Effector memory CD8-positive, alpha-beta T cell (primary cell): ENCODE data around the gene SLC19A1.

Experiments
- ATAC-seq: fragments of 150-1000 bp; cut with Tn5 transposase; replicated peaks from 2 replicates; pipeline ENCODE4 v1.10.0; 2021; ENCODE audit warnings: mild to moderate bottlenecking, moderate library complexity
- DNase-seq, 3 experiments: peaks; one replicate each; pipeline ENCODE4 v3.0.0; 2021
- H3K27ac Mint-ChIP-seq, 2 donors: one replicate each; pipeline ENCODE4 v1.8.0; 2022; ENCODE audit warnings: mild to moderate bottlenecking in 2 of 2, mixed read lengths in 2 of 2, moderate library complexity in 2 of 2
- H3K27me3 Mint-ChIP-seq, 2 donors: one replicate each; pipeline ENCODE4 v1.8.0; 2022; ENCODE audit warnings: mixed read lengths in 2 of 2
- H3K36me3 Mint-ChIP-seq: one replicate; pipeline ENCODE4 v1.8.0; 2022; ENCODE audit warnings: mild to moderate bottlenecking, moderate library complexity, mixed read lengths; ENCODE audit not compliant: insufficient read depth
- H3K4me1 Mint-ChIP-seq, 2 donors: one replicate each; pipeline ENCODE4 v1.8.0; 2022; ENCODE audit warnings: low read depth in 2 of 2, mixed read lengths in 2 of 2
- H3K4me3 Mint-ChIP-seq, 2 donors: one replicate each; pipeline ENCODE4 v1.8.0; 2022; ENCODE audit warnings: mild to moderate bottlenecking in 2 of 2, mixed read lengths in 2 of 2, moderate library complexity in 2 of 2
- H3K9me3 Mint-ChIP-seq, 2 donors: one replicate each; pipeline ENCODE4 v1.8.0; 2022; ENCODE audit warnings: mixed read lengths in 2 of 2

The SLC19A1 gene

DNA sequence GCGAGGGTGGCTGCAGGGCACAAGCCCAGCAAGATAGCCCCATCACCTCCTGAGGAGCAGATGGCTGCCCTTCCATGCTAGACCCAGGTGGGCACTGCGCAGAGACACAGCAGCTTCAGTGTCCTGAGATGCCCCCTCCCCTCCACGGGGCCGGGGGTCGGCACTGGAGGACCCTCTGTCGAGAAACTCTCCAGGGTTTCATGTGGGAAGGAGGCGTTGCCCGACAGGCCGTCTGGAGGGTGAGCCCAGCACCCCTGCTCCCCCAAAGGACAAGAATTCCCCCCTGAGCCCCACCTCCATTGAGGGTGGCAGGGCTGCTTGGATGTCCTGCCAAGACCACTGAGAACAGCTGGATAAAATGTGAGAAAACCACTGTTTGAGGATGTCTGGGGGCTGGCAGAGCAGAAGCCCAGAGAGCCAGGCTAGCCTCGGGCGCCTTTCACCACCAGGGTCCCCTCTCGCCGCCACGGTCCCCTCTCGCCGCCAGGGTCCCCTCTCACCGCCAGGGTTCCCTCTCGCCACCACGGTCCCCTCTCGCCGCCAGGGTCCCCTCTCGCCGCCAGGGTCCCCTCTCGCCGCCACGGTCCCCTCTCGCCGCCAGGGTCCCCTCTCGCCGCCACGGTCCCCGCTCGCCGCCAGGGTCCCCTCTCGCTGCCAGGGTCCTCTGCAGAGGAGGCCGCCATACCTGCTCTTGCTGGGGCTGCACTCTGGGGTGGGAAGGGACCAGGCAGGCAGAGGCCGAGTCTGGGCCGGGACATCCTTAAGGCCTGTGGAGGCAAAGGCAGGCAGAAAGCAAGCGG is 44.2 kb downstream of the SLC19A1 start:
- no peak overlapping the region for H3K27ac Mint-ChIP-seq
- H3K4me1 Mint-ChIP-seq: peaks cover 1 to 4% of the 10 kb centered on the region in 2 donors
- no peaks in the 10 kb centered on the region for H3K27me3 Mint-ChIP-seq
- H3K36me3 Mint-ChIP-seq: peaks cover 3% of the 10 kb centered on the region
- no peak for ATAC-seq
- H3K4me3 Mint-ChIP-seq: no peak overlapping the region
- no peak for DNase-seq
- H3K9me3 Mint-ChIP-seq: no peaks in the 10 kb centered on the region

DNA sequence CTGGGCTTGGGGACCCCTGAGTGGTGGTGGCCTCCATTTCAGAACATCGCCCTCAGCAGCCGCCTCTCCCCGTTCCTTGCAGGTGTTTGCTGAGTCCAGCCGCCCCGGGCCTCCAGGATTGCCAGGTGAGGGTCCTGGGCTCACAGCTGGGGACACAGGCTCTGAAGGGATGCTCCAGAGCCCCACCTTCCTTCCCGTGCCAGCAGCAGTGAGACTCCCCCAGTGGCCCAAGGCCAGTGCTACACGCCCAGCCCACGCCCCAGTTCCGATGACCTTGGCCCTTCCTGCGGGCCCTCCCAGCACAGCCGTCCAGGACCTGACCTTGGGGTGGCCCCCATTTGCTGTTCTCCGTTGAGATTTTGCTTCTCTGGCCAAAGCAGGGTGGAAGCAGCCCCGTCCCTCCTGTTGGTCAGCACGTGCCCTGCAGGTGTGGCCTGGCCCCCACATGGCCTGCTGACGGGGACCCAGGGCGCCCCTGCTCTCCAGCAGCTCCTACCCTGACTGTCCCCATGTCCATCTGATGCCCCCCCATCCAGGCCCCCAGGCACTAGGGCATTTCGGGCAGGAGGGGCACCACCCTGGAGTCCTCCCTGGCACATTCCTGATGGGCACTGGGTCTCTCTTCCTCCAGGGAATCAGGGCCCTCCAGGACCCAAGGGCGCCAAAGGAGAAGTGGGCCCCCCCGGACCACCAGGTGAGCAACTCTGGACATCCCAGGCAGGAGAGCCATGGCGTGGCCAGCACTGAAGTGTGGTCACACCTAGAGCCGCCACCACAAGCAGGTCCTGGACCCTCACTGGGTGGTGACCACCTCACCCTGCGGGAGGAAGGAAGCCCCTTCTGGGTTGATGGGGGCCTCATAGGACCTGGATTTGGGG is 45.0 kb downstream of the SLC19A1 start:
- Mint-ChIP-seq H3K4me3 (no peak overlapping the region), H3K27ac (no peak overlapping the region), H3K4me1 (peaks cover 1 to 4% of the 10 kb centered on the region in 2 donors), H3K36me3 (peaks cover 3% of the 10 kb centered on the region), H3K9me3 (no peaks in the 10 kb centered on the region), H3K27me3 (peaks cover 0 to 3% of the 10 kb centered on the region in 2 donors)
- DNase-seq: no peak
- ATAC-seq: no peak

DNA sequence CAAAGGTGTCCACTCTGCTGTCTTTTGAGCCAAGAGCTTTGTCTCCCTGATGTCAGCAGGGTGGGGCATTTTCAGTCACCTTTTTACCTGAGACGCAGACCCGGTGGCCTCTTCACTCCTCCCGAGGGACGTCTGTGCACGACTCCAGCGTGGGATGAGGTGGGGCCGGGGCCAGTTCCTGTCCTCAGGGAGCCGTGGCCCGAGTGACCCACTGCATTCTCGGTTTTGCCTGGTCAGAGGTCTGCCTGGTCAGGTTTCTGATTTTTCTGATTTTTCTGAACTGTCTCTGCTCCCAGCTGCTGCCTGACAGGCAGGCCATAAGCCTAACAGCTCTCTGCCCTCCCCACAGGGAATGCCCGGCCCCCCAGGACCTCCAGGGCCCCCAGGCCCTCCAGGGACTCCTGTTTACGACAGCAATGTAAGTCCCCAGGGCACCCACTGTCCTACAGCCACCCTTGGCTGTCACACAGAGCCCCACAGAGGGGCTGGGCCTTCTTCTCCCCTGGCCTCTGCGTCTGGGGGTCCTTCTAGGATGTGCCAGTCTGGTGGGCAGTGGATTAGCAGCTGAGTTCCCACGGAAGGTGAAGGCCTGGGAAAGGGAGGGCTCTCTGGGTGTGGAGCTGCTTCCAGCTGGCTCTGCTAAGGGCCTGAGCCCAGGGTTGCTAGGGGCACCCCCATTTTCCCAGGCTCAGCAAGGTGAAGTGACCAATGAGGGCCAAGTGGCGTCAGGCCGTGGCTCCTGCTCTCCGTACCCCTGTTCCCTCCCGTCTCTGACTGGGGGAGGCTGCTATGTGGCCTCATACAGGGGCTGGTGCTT is 45.9 kb downstream of the SLC19A1 start:
- no peak for DNase-seq
- no peaks in the 10 kb centered on the region for H3K9me3 Mint-ChIP-seq
- peaks cover 1 to 4% of the 10 kb centered on the region in 2 donors for H3K4me1 Mint-ChIP-seq
- peaks cover 0 to 10% of the 10 kb centered on the region in 2 donors for H3K27me3 Mint-ChIP-seq
- H3K36me3 Mint-ChIP-seq: peaks cover 3% of the 10 kb centered on the region
- H3K27ac Mint-ChIP-seq: no peak overlapping the region
- no peak for ATAC-seq
- H3K4me3 Mint-ChIP-seq: no peak overlapping the region

DNA sequence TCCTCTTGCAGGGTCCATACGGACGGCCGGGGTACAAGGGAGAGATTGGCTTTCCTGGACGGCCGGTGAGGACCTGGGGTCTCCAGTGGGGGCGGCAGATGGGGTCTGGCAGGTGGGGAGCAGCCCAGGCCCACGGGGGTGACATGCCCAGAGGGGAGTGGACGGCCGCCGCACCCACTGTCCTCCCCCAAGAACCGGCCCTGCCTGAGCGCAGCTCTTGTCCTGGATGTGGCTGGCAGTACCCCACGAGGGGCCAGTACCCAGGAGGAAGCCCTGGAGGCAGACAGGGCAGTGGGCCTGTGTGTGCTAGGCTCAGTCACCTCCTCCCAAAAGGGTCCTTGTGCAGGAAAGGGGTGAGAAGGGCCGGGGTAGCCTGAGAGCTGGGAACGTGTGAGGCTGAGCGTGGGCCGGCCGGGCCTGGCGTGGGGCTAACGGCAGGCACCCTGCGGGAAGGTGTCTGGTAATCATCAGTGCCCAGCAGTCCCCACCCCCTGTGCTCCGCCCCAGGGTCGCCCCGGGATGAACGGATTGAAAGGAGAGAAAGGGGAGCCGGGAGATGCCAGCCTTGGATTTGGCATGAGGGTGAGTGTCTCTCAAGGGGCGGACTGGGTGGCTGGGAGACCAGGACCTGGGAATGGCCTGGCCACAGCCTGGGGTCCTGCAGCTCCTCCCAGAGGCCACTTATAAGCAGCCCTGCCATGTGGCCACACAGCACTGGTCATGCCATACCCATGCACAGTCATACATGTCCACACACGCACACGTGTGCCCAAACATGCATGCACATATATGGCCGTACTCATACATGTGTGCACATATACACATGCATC is 47.2 kb downstream of the SLC19A1 start:
- no peak overlapping the region for H3K4me3 Mint-ChIP-seq
- H3K9me3 Mint-ChIP-seq: no peaks in the 10 kb centered on the region
- peaks cover 1 to 3% of the 10 kb centered on the region in 2 donors for H3K4me1 Mint-ChIP-seq
- DNase-seq (no peak), ATAC-seq (no peak)
- peaks cover 3% of the 10 kb centered on the region for H3K36me3 Mint-ChIP-seq
- H3K27me3 Mint-ChIP-seq: peaks cover 0 to 10% of the 10 kb centered on the region in 2 donors
- no peak overlapping the region for H3K27ac Mint-ChIP-seq

DNA sequence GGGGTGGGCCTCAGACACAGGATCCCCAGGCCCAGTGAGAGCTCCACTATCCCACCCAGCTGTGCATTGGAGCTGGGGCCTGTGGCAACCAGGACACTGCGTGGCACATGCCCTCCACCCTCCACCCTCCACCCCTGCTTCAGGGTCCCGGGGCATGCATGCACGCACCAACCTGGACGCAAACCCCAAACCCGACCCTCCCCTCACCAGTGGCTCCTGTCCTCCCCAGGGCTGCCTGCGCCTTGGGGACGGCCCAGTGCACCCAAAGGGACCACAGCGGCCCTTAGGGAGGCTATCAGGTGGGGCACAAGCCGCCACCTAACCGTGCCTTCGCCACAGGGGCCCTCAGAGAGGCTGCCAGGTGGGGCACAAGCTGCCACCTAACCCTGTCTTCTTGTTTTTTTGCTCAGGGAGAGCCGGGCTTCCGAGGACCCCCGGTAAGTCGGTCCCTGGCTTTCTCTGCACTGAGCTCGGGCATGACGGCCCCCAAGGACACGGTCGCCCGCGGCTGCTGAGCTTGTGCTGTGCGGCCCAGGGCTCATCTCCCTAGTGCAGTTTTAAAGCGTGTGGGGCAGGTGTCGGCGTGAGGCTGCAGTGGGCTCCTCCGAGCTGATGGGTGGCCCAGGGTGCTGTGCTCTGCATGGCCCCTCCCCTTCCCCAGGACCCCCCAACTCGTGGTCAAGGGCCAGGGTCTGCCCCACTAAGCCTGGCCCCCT is 47.9 kb downstream of the SLC19A1 start:
- DNase-seq (no peak), ATAC-seq (no peak)
- Mint-ChIP-seq H3K4me3 (no peak overlapping the region), H3K4me1 (peaks cover 0 to 1% of the 10 kb centered on the region in 2 donors), H3K36me3 (peaks cover 3% of the 10 kb centered on the region), H3K9me3 (no peaks in the 10 kb centered on the region), H3K27me3 (peaks cover 0 to 10% of the 10 kb centered on the region in 2 donors), H3K27ac (no peak overlapping the region)

DNA sequence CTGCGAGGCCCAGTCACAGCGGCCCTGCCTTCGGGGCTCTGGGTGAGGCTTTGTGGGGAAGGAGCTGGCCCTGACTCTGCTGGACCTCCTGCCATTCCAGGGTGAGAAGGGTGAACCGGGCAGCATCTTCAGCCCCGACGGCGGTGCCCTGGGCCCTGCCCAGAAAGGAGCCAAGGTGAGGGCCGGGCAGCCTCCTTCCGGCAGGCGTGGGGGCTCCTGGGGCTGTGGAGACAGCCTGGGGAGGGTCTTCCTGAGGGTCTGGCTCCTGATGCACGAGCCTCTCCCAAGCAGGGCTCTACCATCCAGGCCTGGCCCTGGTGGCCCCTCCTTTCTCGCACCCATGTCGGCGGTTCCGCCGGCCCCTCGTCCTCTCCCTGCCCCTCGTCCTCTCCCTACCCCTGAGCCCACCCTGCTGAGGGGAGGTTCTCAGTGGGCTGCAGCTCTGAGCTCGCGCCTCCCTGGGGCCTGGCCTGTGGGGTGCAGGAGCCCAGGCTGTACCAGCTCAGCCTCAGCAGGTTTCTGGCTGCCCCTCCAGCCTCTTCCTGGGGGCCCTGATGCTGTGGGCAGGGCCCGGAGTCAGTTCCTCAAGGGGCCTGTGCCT is 48.7 kb downstream of the SLC19A1 start:
- Mint-ChIP-seq H3K4me3 (no peak overlapping the region), H3K36me3 (peaks cover 3% of the 10 kb centered on the region), H3K27me3 (peaks cover 0 to 10% of the 10 kb centered on the region in 2 donors), H3K27ac (no peak overlapping the region), H3K9me3 (no peaks in the 10 kb centered on the region), H3K4me1 (no peaks in the 10 kb centered on the region)
- ATAC-seq (no peak), DNase-seq (no peak)

DNA sequence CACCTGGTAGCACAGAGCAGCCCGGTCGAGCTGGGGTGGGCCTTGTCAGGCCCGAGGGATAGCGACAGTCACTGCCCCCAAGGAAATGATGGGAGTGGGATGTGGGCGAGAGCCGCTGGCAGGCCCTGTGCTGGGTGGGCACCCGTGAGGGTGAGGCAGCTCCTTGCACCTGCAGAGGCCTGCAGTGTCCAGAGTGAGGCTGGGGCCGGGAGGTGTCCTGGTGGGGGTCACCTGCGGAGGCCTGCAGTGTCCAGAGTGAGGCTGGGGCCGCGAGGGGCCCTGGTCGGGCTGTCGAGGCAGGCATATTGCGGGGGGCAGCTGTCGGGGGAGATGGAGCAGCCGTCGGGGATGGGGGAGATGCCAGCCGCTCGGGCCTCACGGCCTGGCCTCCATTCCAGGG is 49.5 kb downstream of the SLC19A1 start:
- H3K27me3 Mint-ChIP-seq: peaks cover 0 to 10% of the 10 kb centered on the region in 2 donors
- DNase-seq (no peak), ATAC-seq (no peak)
- peaks cover 3% of the 10 kb centered on the region for H3K36me3 Mint-ChIP-seq
- no peaks in the 10 kb centered on the region for H3K4me1 Mint-ChIP-seq
- H3K4me3 Mint-ChIP-seq: no peak overlapping the region
- H3K9me3 Mint-ChIP-seq: no peaks in the 10 kb centered on the region
- H3K27ac Mint-ChIP-seq: no peak overlapping the region

DNA sequence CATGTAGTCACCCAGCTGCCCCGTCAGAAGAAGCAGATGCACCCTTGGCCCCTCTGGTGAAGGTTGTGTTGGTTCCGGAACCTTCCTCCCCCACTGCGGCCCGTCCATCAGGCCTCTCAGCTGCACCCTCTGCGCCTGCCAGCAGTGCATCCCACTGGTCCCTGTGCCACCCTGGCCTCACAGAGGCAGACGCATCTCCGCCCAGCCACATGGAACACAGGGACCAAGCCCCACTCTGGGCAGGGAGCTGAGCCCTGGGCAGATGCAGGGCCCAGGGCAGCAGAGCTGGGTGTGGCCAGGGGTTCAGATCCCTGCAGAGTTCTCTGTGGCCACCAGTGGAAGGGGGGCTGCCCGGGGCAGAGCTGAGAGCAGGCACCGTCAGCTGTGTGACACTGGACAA is 50.6 kb downstream of the SLC19A1 start:
- H3K27ac Mint-ChIP-seq: no peak overlapping the region

DNA sequence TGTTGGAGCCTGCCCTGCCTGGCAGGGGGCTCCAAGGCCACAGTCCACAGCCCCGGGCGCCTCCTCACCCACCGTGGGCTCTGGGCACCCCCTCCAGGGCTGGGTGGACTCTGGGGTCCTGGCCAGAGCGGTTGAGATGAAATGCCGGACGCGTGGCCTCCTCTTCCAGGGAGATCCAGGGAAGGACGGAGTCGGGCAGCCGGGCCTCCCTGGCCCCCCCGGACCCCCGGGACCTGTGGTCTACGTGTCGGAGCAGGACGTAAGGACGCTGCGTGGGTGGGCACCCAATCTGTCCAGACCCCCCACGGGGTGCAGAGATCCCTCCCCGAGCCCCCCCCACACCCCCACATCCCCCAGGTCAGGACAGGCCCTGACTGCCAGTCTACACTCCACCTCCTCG is 51.2 kb downstream of the SLC19A1 start:
- Mint-ChIP-seq H3K9me3 (no peaks in the 10 kb centered on the region), H3K4me3 (no peak overlapping the region), H3K27me3 (peaks cover 0 to 10% of the 10 kb centered on the region in 2 donors), H3K36me3 (peaks cover 2% of the 10 kb centered on the region), H3K4me1 (no peaks in the 10 kb centered on the region), H3K27ac (no peak overlapping the region)
- no peak for DNase-seq
- ATAC-seq: no peak

More for the DNA sequence above, 50.6 kb downstream of the SLC19A1 start:
- ATAC-seq (no peak), DNase-seq (no peak)
- no peaks in the 10 kb centered on the region for H3K4me1 Mint-ChIP-seq
- H3K9me3 Mint-ChIP-seq: no peaks in the 10 kb centered on the region
- H3K27me3 Mint-ChIP-seq: peaks cover 0 to 10% of the 10 kb centered on the region in 2 donors
- peaks cover 3% of the 10 kb centered on the region for H3K36me3 Mint-ChIP-seq
- no peak overlapping the region for H3K4me3 Mint-ChIP-seq

DNA sequence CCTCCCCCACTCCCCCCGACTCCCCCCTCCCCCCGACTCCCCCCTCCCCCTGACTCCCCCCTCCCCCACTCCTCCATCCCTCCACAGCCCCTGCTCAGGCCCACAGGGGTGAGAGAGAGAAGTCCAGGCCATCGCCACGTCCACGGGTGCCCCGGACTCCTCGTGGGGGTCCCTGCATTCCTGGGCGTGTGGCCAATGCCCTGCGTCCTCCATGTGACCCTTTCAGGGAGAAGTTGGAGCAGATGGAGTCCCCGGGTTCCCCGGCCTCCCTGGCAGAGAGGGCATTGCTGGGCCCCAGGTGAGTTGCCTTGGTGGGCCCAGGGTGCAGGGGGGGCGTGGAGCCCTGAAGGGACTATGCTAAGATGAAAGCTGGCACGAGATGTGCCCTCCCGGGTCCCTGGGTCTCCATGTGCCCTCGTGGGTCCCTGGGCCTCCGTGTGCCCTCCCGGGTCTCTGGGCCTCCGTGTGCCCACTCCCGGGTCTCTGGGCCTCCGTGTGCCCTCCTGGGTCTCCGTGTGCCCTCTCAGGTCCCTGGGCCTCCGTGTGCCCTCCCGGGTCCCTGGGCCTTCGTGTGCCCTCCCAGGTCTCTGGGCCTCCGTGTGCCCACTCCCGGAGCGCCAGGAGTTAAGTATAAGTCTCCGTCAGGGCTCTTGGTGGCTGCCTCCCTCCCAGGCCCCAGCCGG is 52.0 kb downstream of the SLC19A1 start:
- Mint-ChIP-seq H3K4me3 (no peak overlapping the region), H3K9me3 (no peaks in the 10 kb centered on the region), H3K27ac (no peak overlapping the region), H3K4me1 (no peaks in the 10 kb centered on the region), H3K27me3 (peaks cover 0 to 10% of the 10 kb centered on the region in 2 donors), H3K36me3 (no peaks in the 10 kb centered on the region)
- DNase-seq (no peak), ATAC-seq (no peak)

DNA sequence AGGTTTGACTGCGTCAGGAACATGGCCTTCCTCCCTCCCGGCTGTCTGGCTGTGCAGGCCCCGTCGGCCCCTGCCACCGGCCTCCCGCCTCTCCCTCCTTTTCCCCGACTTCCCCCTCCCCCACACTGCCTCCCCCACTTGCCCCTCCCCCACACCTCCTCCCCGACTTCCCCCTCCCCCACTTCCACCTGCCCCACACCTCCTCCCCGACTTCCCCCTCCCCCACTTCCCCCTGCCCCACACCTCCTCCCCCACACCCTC is 52.6 kb downstream of the SLC19A1 start:
- DNase-seq: no peak
- ATAC-seq: no peak
- Mint-ChIP-seq H3K27ac (no peak overlapping the region), H3K4me1 (no peaks in the 10 kb centered on the region), H3K4me3 (no peak overlapping the region), H3K9me3 (no peaks in the 10 kb centered on the region), H3K36me3 (no peaks in the 10 kb centered on the region), H3K27me3 (peaks cover 0 to 10% of the 10 kb centered on the region in 2 donors)
